CD14-positive monocyte (primary cell): ENCODE data around the gene STAC3. TPM values are rescaled to one million over a fixed set of nuclear protein-coding genes. Genes with fewer than 3 reads are reported as not detected.
A peak's percentile ranks its signal among the peaks of the same experiment; 100 is the strongest.

Experiments used
- DNase-seq, 3 donors: peaks; one replicate each; pipeline ENCODE4 v3.0.0-alpha.2; 2011 to 2022
- H2AFZ ChIP-seq: 2 replicates; pipeline ENCODE4 v1.6.0; 2012; ENCODE audit warnings: mild to moderate bottlenecking, low read depth, low read length, inconsistent platforms; ENCODE audit not compliant: insufficient read depth, poor library complexity, severe bottlenecking
- H3K27ac ChIP-seq, 2 donors: 1 replicate in 1 of 2; 2 replicates in 1 of 2; pipeline ENCODE4 v1.5.1; 2012 to 2013; ENCODE audit warnings: low read length in 2 of 2, control low read depth in 1 of 2, inconsistent platforms in 1 of 2, low read depth in 1 of 2, mild to moderate bottlenecking in 1 of 2
- H3K27me3 ChIP-seq, 2 donors: one replicate each; pipeline versions ENCODE4 v1.6.0 to v1.6.1; 2011 to 2013; ENCODE audit warnings: low read length in 2 of 2; ENCODE audit not compliant: control insufficient read depth in 2 of 2, insufficient read depth in 2 of 2
- H3K36me3 ChIP-seq, 2 donors: replicated peaks in 1 of 2; 1 replicate in 1 of 2; 2 replicates in 1 of 2; pipeline versions ENCODE4 v1.5.1 to v1.6.1; 2012 to 2013; ENCODE audit warnings: low read length in 2 of 2, control low read depth in 1 of 2, inconsistent platforms in 1 of 2, mild to moderate bottlenecking in 1 of 2; ENCODE audit not compliant: insufficient read depth in 2 of 2, control insufficient read depth in 1 of 2
- H3K4me1 ChIP-seq, 2 donors: 1 replicate in 1 of 2; 2 replicates in 1 of 2; pipeline versions ENCODE4 v1.5.1 to v1.6.1; 2012 to 2013; ENCODE audit warnings: low read length in 2 of 2, control low read depth in 1 of 2, inconsistent platforms in 1 of 2, mild to moderate bottlenecking in 1 of 2, moderate library complexity in 1 of 2; ENCODE audit not compliant: insufficient read depth in 2 of 2, control insufficient read depth in 1 of 2
- H3K4me2 ChIP-seq: replicated peaks from 2 replicates; pipeline ENCODE3; 2012; ENCODE audit warnings: low read length, moderate library complexity, mild to moderate bottlenecking; ENCODE audit not compliant: poor library complexity, severe bottlenecking; ENCODE audit errors: extremely low read depth
- H3K4me3 ChIP-seq, 3 experiments: fragments of 200-600 bp in 1 of 3; sonication (generic) in 1 of 3; replicated peaks in 1 of 3; 1 replicate in 2 of 3; 2 replicates in 1 of 3; pipeline ENCODE4 v1.5.1; 2011 to 2013; ENCODE audit warnings: low read length in 3 of 3, mild to moderate bottlenecking in 3 of 3, control low read depth in 2 of 3, low read depth in 2 of 3, inconsistent platforms in 1 of 3, moderate library complexity in 1 of 3
- H3K79me2 ChIP-seq: 2 replicates; pipeline ENCODE4 v1.6.0; 2012; ENCODE audit warnings: mild to moderate bottlenecking, control low read depth, inconsistent platforms, low read length, moderate library complexity; ENCODE audit not compliant: insufficient read depth
- H3K9ac ChIP-seq: 2 replicates; pipeline ENCODE4 v1.6.0; 2017; ENCODE audit warnings: low read length, mild to moderate bottlenecking; ENCODE audit not compliant: insufficient read depth, poor library complexity, severe bottlenecking
- H3K9me3 ChIP-seq, 2 donors: replicated peaks in 1 of 2; 1 replicate in 1 of 2; 2 replicates in 1 of 2; pipeline versions ENCODE4 v1.5.1 to v1.6.1; 2012 to 2013; ENCODE audit warnings: low read length in 2 of 2, control low read depth in 1 of 2; ENCODE audit not compliant: control insufficient read depth in 1 of 2, insufficient read depth in 1 of 2
- H4K20me1 ChIP-seq: 2 replicates; pipeline ENCODE4 v1.6.0; 2012; ENCODE audit warnings: mild to moderate bottlenecking, low read length, control low read depth, moderate library complexity; ENCODE audit not compliant: insufficient read depth
- H3K27ac Mint-ChIP-seq, 7 donors: one replicate each; pipeline ENCODE4 v1.8.0; 2020; ENCODE audit warnings: mild to moderate bottlenecking in 7 of 7, mixed read lengths in 7 of 7, moderate library complexity in 6 of 7, inconsistent platforms in 2 of 7
- H3K27me3 Mint-ChIP-seq, 3 donors: one replicate each; pipeline ENCODE4 v1.8.0; 2021 to 2022; ENCODE audit warnings: low read depth in 3 of 3, mild to moderate bottlenecking in 3 of 3, mixed read lengths in 3 of 3, moderate library complexity in 3 of 3, inconsistent platforms in 1 of 3
- H3K36me3 Mint-ChIP-seq, 2 donors: one replicate each; pipeline ENCODE4 v1.8.0; 2020; ENCODE audit warnings: mixed read lengths in 2 of 2, inconsistent platforms in 1 of 2, mild to moderate bottlenecking in 1 of 2
- H3K4me1 Mint-ChIP-seq: one replicate; pipeline ENCODE4 v1.8.0; 2020; ENCODE audit warnings: mild to moderate bottlenecking, mixed read lengths
- H3K4me3 Mint-ChIP-seq, 2 donors: one replicate each; pipeline ENCODE4 v1.8.0; 2020; ENCODE audit warnings: mild to moderate bottlenecking in 2 of 2, mixed read lengths in 2 of 2, moderate library complexity in 1 of 2
- H3K9me3 Mint-ChIP-seq, 7 donors: one replicate each; pipeline ENCODE4 v1.8.0; 2020 to 2022; ENCODE audit warnings: mixed read lengths in 7 of 7, mild to moderate bottlenecking in 6 of 7, moderate library complexity in 6 of 7, inconsistent platforms in 2 of 7
- WGBS: methylation state at CpG from one replicate; pipeline ENCODE4 v1.1.5; 2013; ENCODE audit warnings: missing lambda C conversion rate; ENCODE audit not compliant: insufficient coverage; 5-methylcytosine and 5-hydroxymethylcytosine counted together
- intact Hi-C, 2 donors: fragments of 100-400 bp; cut with micrococcal nuclease; formaldehyde crosslinking; loops; one replicate each; pipeline versions ENCODE4 v1.15.0 to v1.15.1; 2023
- polyA plus RNA-seq, 3 donors: library from polyadenylated mRNA; depleted of rRNA in 1 of 3; unstranded in 2 of 3; stranded (reverse) in 1 of 3; fragments of 300-500 nt in 2 of 3; fragments of >200 nt in 1 of 3; fragmentation: Illumina TruSeq in 2 of 3; gene quantifications; 1 replicate in 2 of 3; 2 replicates in 1 of 3; pipeline ENCODE4 v1.2.3, GENCODE V29; 2012 to 2021
- TF ChIP-seq, protein P1 (sequence below): fragments of 200-600 bp; IDR thresholded peaks from one replicate; pipeline ENCODE4 v1.8.0; 2022; ENCODE audit warnings: antibody characterized with exemption, mild to moderate bottlenecking

The STAC3 gene
- polyA plus RNA-seq, 3 donors: 7.0 to 32.1 (median 9.1) TPM

DNA sequence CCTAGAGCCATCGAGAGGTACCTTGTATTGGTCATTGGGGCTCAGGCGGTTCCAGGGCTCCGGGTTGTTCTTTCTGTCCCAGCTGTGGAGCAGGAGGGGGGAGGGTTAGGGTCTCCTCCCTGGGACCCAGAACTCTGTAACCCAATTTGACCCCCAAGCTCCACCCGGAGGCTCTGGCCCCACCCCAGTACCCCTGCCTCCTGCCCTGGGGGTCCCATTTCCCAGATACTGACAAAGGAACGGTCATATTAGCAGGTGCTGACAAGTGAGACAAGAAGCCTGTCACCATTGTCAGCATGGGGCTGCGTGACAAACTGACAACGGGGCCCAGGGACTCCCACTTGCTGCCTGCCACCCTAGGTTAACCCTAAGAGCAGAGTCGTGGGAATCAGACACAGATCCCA is 15.3 kb downstream of the STAC3 start:
- H3K4me2 ChIP-seq: no peak overlapping the region
- 56% methylated on average over 4 of the region's 8 CpGs for WGBS
- H3K4me3 ChIP-seq: no peak overlapping the region
- Mint-ChIP-seq H3K4me3 (peak overlapping the region in 1 of 2 donors; percentile 87), H3K9me3 (peaks cover 0 to 27% (median 14%) of the 10 kb centered on the region in 7 donors), H3K27ac (peak overlapping the region in 1 of 7 donors; percentile 44), H3K36me3 (peaks cover 52 to 54% of the 10 kb centered on the region in 2 donors), H3K27me3 (peaks cover 52 to 64% (median 53%) of the 10 kb centered on the region in 3 donors), H3K4me1 (peaks cover 56% of the 10 kb centered on the region)
- intact Hi-C loops: no loop called here
- no peak for DNase-seq
- H3K4me1 ChIP-seq: peaks cover 38 to 55% of the 10 kb centered on the region in 2 donors
- H2AFZ ChIP-seq: no peak overlapping the region
- H3K9me3 ChIP-seq: peaks cover 0 to 30% of the 10 kb centered on the region in 2 donors
- no peak overlapping the region for H3K27ac ChIP-seq
- H3K36me3 ChIP-seq: peaks cover 32 to 39% of the 10 kb centered on the region in 2 donors
- H4K20me1 ChIP-seq: peaks cover 64% of the 10 kb centered on the region
- no peak overlapping the region for H3K9ac ChIP-seq
- H3K27me3 ChIP-seq: peaks cover 43 to 57% of the 10 kb centered on the region in 2 donors
- TF ChIP-seq, protein P1, sequence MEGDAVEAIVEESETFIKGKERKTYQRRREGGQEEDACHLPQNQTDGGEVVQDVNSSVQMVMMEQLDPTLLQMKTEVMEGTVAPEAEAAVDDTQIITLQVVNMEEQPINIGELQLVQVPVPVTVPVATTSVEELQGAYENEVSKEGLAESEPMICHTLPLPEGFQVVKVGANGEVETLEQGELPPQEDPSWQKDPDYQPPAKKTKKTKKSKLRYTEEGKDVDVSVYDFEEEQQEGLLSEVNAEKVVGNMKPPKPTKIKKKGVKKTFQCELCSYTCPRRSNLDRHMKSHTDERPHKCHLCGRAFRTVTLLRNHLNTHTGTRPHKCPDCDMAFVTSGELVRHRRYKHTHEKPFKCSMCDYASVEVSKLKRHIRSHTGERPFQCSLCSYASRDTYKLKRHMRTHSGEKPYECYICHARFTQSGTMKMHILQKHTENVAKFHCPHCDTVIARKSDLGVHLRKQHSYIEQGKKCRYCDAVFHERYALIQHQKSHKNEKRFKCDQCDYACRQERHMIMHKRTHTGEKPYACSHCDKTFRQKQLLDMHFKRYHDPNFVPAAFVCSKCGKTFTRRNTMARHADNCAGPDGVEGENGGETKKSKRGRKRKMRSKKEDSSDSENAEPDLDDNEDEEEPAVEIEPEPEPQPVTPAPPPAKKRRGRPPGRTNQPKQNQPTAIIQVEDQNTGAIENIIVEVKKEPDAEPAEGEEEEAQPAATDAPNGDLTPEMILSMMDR: no peak
- peaks cover 10% of the 10 kb centered on the region for H3K79me2 ChIP-seq

DNA sequence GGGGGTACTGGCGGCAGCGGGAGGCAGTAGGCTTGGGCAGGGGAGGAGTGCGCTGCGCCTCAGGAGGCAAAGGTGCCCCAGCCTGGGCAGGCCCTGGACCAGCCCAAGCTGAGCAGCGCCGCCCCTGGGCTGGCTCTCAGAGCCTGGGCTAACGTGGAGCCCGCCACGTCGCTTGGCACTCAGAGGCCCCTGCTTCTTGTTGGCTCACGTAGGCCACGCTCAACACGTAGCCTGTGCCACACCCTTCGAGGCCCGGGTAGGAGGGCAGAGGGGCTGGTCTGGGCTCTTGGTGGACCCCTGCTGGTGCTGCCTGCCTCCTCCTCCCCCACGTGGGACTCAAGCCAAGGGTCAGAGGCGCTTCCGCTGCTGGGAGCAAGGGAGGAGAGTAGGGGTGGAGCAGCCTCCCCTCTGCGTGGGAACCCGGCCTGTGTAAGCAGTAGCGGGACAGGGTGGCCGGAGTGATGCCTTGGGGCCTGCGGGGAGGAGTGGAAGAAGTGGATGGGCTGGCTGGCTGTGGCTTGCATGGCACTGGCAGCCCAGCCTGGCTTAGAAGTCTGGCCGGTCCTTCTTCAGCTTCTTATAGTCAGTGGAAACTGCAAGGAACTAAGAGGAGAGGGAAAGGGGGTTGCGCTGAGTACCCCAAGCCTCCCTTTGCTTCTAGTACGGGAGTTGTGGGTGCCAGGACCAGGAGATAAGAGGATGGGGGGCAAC is 15.8 kb downstream of the STAC3 start:
- H3K36me3 ChIP-seq: peaks cover 32 to 39% of the 10 kb centered on the region in 2 donors
- H2AFZ ChIP-seq: no peak overlapping the region
- Mint-ChIP-seq H3K4me3 (peak overlapping the region in 1 of 2 donors; percentile 26), H3K27me3 (peaks cover 46 to 58% (median 48%) of the 10 kb centered on the region in 3 donors), H3K27ac (peak overlapping the region in 1 of 7 donors; percentile 44), H3K36me3 (peaks cover 48 to 54% of the 10 kb centered on the region in 2 donors), H3K9me3 (peaks cover 0 to 21% (median 10%) of the 10 kb centered on the region in 7 donors), H3K4me1 (peaks cover 56% of the 10 kb centered on the region)
- H3K9me3 ChIP-seq: peaks cover 0 to 28% of the 10 kb centered on the region in 2 donors
- H3K27me3 ChIP-seq: peaks cover 39 to 51% of the 10 kb centered on the region in 2 donors
- H3K9ac ChIP-seq: no peak overlapping the region
- TF ChIP-seq, protein P1: no peak
- intact Hi-C loops: no loop called here
- peaks cover 38 to 55% of the 10 kb centered on the region in 2 donors for H3K4me1 ChIP-seq
- no peak overlapping the region for H3K27ac ChIP-seq
- peaks cover 62% of the 10 kb centered on the region for H4K20me1 ChIP-seq
- peaks cover 16% of the 10 kb centered on the region for H3K79me2 ChIP-seq
- H3K4me3 ChIP-seq: no peak overlapping the region
- H3K4me2 ChIP-seq: no peak overlapping the region
- WGBS: 89% methylated on average over 16 of the region's 26 CpGs
- DNase-seq: no peak
